Subcutaneous abdominal adipose tissue (tissue), 5 donors: ENCODE data around the gene PANK4.

ENCODE experiments used
- H3K27ac ChIP-seq: one replicate; pipeline ENCODE4 v1.7.0; 2013; ENCODE audit warnings: low read depth, mild to moderate bottlenecking, inconsistent platforms, low read length, moderate library complexity
- H3K27me3 ChIP-seq, 5 donors: one replicate each; pipeline ENCODE4 v1.7.0; 2013; ENCODE audit warnings: low read length in 5 of 5, inconsistent platforms in 1 of 5; ENCODE audit not compliant: control insufficient read depth in 5 of 5, insufficient read depth in 4 of 5
- H3K36me3 ChIP-seq, 5 donors: one replicate each; pipeline ENCODE4 v1.7.0; 2013; ENCODE audit warnings: low read length in 5 of 5; ENCODE audit not compliant: control insufficient read depth in 5 of 5, insufficient read depth in 5 of 5
- H3K4me1 ChIP-seq, 5 donors: one replicate each; pipeline ENCODE4 v1.7.0; 2013; ENCODE audit warnings: low read length in 5 of 5, mild to moderate bottlenecking in 3 of 5, moderate library complexity in 1 of 5; ENCODE audit not compliant: control insufficient read depth in 5 of 5, insufficient read depth in 5 of 5
- H3K4me3 ChIP-seq, 5 donors: one replicate each; pipeline ENCODE4 v1.7.0; 2013; ENCODE audit warnings: low read length in 5 of 5, low read depth in 1 of 5
- H3K9ac ChIP-seq, 5 donors: one replicate each; pipeline ENCODE4 v1.7.0; 2013; ENCODE audit warnings: low read length in 5 of 5, mild to moderate bottlenecking in 4 of 5, moderate library complexity in 3 of 5
- H3K9me3 ChIP-seq, 5 donors: one replicate each; pipeline ENCODE4 v1.7.0; 2013; ENCODE audit warnings: low read length in 5 of 5; ENCODE audit not compliant: control insufficient read depth in 5 of 5
- donor health status: healthy.
- donor health status: healthy.
- donor health status: healthy.
- donor health status: healthy.
- donor health status: healthy.

PANK4 gene

GRCh38 chr1:2566101-2567045 lies 40.0 kb upstream of the PANK4 start:
- peaks cover 0 to 25% (median 19%) of the 10 kb centered on the region in 5 donors for H3K36me3 ChIP-seq
- no peak overlapping the region for H3K9ac ChIP-seq
- peaks cover 0 to 16% (median 12%) of the 10 kb centered on the region in 5 donors for H3K27me3 ChIP-seq
- H3K9me3 ChIP-seq: no peaks in the 10 kb centered on the region
- H3K27ac ChIP-seq: no peak overlapping the region
- no peak overlapping the region for H3K4me3 ChIP-seq
- H3K4me1 ChIP-seq: no peaks in the 10 kb centered on the region

GRCh38 chr1:2564815-2565374 lies 38.5 kb upstream of the PANK4 start:
- Histone ChIP-seq H3K9me3 (no peaks in the 10 kb centered on the region), H3K27ac (no peak overlapping the region), H3K36me3 (peaks cover 0 to 40% (median 31%) of the 10 kb centered on the region in 5 donors), H3K4me1 (no peaks in the 10 kb centered on the region), H3K9ac (no peak overlapping the region), H3K27me3 (peaks cover 0 to 16% (median 12%) of the 10 kb centered on the region in 5 donors), H3K4me3 (no peak overlapping the region)

DNA sequence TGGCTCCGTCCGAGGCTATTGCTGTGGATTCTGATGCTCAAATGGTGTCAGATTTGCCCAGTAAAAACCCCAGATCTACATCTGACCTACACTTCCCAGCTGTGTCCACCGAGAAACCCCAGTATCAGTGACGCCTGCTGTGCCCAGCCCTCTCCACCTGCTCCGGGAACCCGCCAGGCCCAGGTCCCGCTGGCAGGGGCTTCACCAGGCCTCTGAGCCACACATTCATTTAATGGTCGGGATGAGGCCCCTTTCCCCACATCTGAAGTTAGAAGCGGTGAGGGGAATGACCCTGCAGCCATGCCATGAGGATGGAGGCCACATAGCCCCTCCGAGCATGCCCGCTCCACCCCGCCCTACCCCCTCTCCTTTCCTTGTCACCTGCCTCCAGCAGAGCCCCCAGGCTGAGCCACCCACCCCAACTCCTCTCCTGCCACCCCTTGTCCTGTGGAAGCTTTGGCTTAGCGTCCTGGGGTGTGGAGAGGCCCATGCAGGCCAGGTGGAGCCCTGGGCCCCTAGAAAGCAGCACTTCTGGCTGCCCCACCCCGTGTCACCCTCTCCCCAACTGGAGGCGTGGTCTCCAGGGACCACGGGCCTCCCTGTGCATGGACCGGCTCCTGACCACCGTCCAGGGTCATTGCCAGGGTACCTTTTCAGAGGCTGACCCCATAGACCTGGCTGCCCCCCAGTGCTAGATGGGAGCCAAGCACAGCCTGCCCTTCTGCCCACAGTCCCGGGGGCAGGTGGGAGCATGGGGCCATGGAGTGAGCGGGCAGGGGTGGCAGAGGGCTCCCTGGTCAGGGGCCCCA lies 37.8 kb upstream of the PANK4 start:
- Histone ChIP-seq H3K4me3 (no peak overlapping the region), H3K27me3 (peaks cover 0 to 16% (median 12%) of the 10 kb centered on the region in 5 donors), H3K27ac (no peak overlapping the region), H3K4me1 (peaks cover 0 to 4% (median 0%) of the 10 kb centered on the region in 5 donors), H3K36me3 (peaks cover 0 to 47% (median 36%) of the 10 kb centered on the region in 5 donors), H3K9me3 (no peaks in the 10 kb centered on the region), H3K9ac (no peak overlapping the region)

GRCh38 chr1:2563205-2563604 lies 36.8 kb upstream of the PANK4 start:
- Histone ChIP-seq H3K36me3 (peaks cover 0 to 57% (median 45%) of the 10 kb centered on the region in 5 donors), H3K9me3 (no peaks in the 10 kb centered on the region), H3K4me1 (peaks cover 0 to 13% (median 7%) of the 10 kb centered on the region in 5 donors), H3K9ac (no peak overlapping the region), H3K27me3 (peaks cover 0 to 14% (median 10%) of the 10 kb centered on the region in 5 donors), H3K4me3 (no peak overlapping the region), H3K27ac (no peak overlapping the region)

GRCh38 chr1:2561898-2562895 lies 35.8 kb upstream of the PANK4 start:
- H3K27ac ChIP-seq: no peak overlapping the region
- no peak overlapping the region for H3K4me3 ChIP-seq
- H3K9ac ChIP-seq: no peak overlapping the region
- peaks cover 2 to 23% (median 17%) of the 10 kb centered on the region in 5 donors for H3K4me1 ChIP-seq
- H3K36me3 ChIP-seq: peaks cover 0 to 61% (median 47%) of the 10 kb centered on the region in 5 donors
- peaks cover 0 to 9% (median 7%) of the 10 kb centered on the region in 5 donors for H3K27me3 ChIP-seq
- no peaks in the 10 kb centered on the region for H3K9me3 ChIP-seq

DNA sequence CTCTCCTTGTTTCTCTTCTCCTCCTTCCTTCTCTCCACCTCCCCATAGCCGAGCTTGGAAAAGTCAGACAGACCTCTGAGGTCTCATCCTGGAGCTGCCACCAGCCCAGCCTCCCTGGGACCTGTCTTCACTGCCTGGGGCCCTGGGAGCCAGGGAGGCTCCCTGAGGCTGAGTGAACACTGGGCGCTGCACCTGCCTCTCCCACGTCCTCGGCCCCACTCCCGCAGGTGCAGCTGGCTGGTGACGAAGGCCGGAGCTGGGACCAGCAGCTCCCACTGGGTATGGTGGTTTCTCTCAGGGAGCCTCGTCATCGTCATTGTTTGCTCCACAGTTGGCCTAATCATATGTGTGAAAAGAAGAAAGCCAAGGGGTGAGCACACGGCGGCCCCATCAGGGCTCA lies 35.0 kb upstream of the PANK4 start:
- H3K9ac ChIP-seq: no peak overlapping the region
- no peaks in the 10 kb centered on the region for H3K9me3 ChIP-seq
- no peak overlapping the region for H3K27ac ChIP-seq
- peaks cover 0 to 7% (median 6%) of the 10 kb centered on the region in 5 donors for H3K27me3 ChIP-seq
- H3K4me3 ChIP-seq: no peak overlapping the region
- H3K4me1 ChIP-seq: peaks cover 2 to 31% (median 25%) of the 10 kb centered on the region in 5 donors
- H3K36me3 ChIP-seq: peaks cover 0 to 61% (median 47%) of the 10 kb centered on the region in 5 donors

DNA sequence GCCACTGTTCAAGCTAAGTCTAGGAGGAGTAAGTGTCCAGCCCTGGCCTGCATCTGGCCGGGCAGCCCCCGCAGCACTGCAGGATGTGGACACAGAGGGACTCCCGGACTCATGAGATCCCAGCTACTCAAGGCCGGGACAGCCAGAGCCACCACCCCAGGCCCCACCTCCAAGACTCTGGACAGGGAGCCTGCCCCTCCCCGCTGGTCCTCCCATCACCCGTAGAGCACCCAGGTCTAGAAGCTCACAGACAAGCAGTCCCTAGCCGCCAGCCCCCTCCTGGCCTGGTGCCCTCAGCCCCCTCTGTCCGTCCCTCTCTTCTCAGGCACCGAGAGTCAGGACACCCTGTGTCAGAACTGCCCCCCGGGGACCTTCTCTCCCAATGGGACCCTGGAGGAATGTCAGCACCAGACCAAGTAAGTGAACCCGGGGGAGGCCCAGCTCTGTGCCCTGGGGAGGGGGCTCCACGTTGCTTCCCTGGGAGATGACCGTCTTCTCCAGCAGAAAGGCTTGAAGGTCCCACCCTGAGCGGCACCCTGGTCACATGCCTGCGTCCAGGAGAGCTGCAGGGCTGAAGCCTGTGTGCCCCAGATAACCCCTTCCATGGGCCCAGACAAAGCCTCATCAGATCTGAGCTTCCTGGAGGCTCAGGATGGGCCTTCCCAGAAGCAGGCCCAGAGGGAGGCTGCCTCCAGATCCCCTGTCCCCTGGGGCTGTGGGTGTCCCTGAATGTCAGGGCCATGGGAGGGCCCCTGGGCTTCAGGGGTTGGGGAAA lies 34.1 kb upstream of the PANK4 start:
- Histone ChIP-seq H3K36me3 (peaks cover 0 to 61% (median 47%) of the 10 kb centered on the region in 5 donors), H3K4me1 (peaks cover 6 to 40% (median 34%) of the 10 kb centered on the region in 5 donors), H3K9ac (no peak overlapping the region), H3K4me3 (no peak overlapping the region), H3K27ac (no peak overlapping the region), H3K9me3 (no peaks in the 10 kb centered on the region), H3K27me3 (peaks cover 0 to 6% (median 0%) of the 10 kb centered on the region in 5 donors)

DNA sequence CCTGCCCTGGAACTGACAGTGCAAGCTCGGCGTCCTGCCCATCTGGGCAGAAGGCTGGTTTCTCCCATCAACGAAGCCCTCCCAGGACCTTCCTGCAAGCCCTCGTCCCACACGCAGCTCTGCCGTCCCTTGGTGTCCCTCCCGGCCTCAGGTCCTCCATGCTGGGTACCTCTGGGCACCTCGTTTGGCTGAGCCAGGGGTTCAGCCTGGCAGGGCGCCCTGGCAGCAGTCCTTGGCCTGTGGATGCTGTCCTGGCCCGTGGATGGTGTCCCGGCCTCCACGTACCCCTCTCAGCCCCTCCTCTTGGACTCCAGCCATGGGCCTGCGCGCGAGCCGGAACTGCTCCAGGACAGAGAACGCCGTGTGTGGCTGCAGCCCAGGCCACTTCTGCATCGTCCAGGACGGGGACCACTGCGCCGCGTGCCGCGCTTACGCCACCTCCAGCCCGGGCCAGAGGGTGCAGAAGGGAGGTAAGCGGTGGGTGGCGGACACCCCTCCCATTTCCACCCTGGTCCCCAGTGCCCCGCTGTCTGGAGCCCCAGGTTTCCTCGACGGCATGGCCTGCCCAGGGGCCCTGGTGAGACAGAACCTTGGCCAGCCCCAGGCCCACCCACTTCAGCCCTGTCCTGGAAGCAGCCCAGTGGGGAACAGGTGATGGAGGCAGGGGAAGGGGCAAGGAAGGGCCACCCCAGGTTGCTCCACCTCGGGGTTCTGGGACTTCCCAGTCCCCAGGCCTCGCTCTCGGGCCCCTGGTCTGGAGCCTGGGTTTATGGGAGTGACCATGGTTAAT lies 33.3 kb upstream of the PANK4 start:
- no peaks in the 10 kb centered on the region for H3K9me3 ChIP-seq
- no peaks in the 10 kb centered on the region for H3K27me3 ChIP-seq
- H3K4me1 ChIP-seq: peaks cover 6 to 48% (median 41%) of the 10 kb centered on the region in 5 donors
- H3K9ac ChIP-seq: peak overlapping the region in 1 of 5 donors; percentile 2
- H3K27ac ChIP-seq: no peak overlapping the region
- peaks cover 0 to 61% (median 47%) of the 10 kb centered on the region in 5 donors for H3K36me3 ChIP-seq
- H3K4me3 ChIP-seq: no peak overlapping the region
